HEK293 (cell line): ENCODE measurements around the gene PBXIP1.

Experiments used
- BCL11A ChIP-seq: fragments of 450-650 bp; formaldehyde crosslinking; IDR thresholded peaks from 2 replicates; pipeline ENCODE4 v1.5.1; 2016; ENCODE audit warnings: low read depth, missing biosample characterization, missing genetic modification characterization
- GLI2 ChIP-seq: fragments of 450-650 bp; formaldehyde crosslinking; IDR thresholded peaks from 2 replicates; pipeline ENCODE4; 2017; ENCODE audit warnings: missing biosample characterization, missing genetic modification characterization, low read depth, borderline replicate concordance
- GLI4 ChIP-seq: fragments of 450-650 bp; formaldehyde crosslinking; IDR thresholded peaks from 2 replicates; pipeline ENCODE4 v1.5.1; 2016; ENCODE audit warnings: missing biosample characterization, missing genetic modification characterization
- KLF1 ChIP-seq: fragments of 450-650 bp; formaldehyde crosslinking; IDR thresholded peaks from 2 replicates; pipeline ENCODE4 v1.5.1; 2016; ENCODE audit warnings: missing biosample characterization, missing genetic modification characterization
- REPIN1 ChIP-seq: fragments of 450-650 bp; formaldehyde crosslinking; IDR thresholded peaks from 2 replicates; pipeline ENCODE4 v1.5.1; 2017; ENCODE audit warnings: missing biosample characterization, missing genetic modification characterization, low read depth
- SP3 ChIP-seq: fragments of 450-650 bp; formaldehyde crosslinking; IDR thresholded peaks from 2 replicates; pipeline ENCODE4 v1.5.1; 2016; ENCODE audit warnings: missing biosample characterization, missing genetic modification characterization
- SP7 ChIP-seq: fragments of 450-650 bp; formaldehyde crosslinking; IDR thresholded peaks from 2 replicates; pipeline ENCODE4 v1.5.1; 2016; ENCODE audit warnings: missing biosample characterization, missing genetic modification characterization
- YY1 ChIP-seq: fragments of 450-650 bp; formaldehyde crosslinking; IDR thresholded peaks from 2 replicates; pipeline ENCODE4 v1.5.1; 2018; ENCODE audit warnings: missing biosample characterization, missing genetic modification characterization
- ZBTB17 ChIP-seq: fragments of 450-650 bp; formaldehyde crosslinking; IDR thresholded peaks from 2 replicates; pipeline ENCODE4 v1.5.1; 2016; ENCODE audit warnings: missing biosample characterization, missing genetic modification characterization
- ZNF133 ChIP-seq: fragments of 450-650 bp; formaldehyde crosslinking; IDR thresholded peaks from 2 replicates; pipeline ENCODE4 v1.5.1; 2016; ENCODE audit warnings: missing biosample characterization, missing genetic modification characterization
- ZNF155 ChIP-seq: fragments of 450-650 bp; formaldehyde crosslinking; IDR thresholded peaks from 2 replicates; pipeline ENCODE4 v1.5.1; 2016; ENCODE audit warnings: missing biosample characterization, missing genetic modification characterization
- ZNF16 ChIP-seq: fragments of 450-650 bp; formaldehyde crosslinking; IDR thresholded peaks from 2 replicates; pipeline ENCODE4 v1.5.1; 2016; ENCODE audit warnings: low read depth, missing biosample characterization, missing genetic modification characterization
- ZNF239 ChIP-seq: fragments of 450-650 bp; formaldehyde crosslinking; IDR thresholded peaks from 2 replicates; pipeline ENCODE4 v1.5.1; 2016; ENCODE audit warnings: missing biosample characterization, missing genetic modification characterization
- ZNF24 ChIP-seq: fragments of 450-650 bp; formaldehyde crosslinking; IDR thresholded peaks from 2 replicates; pipeline ENCODE4 v1.5.1; 2016; ENCODE audit warnings: missing biosample characterization, missing genetic modification characterization
- ZNF311 ChIP-seq: fragments of 450-650 bp; formaldehyde crosslinking; IDR thresholded peaks from 2 replicates; pipeline ENCODE4 v1.5.1; 2017; ENCODE audit warnings: missing biosample characterization, missing genetic modification characterization, borderline replicate concordance
- ZNF350 ChIP-seq: fragments of 450-650 bp; formaldehyde crosslinking; IDR thresholded peaks from 2 replicates; pipeline ENCODE4 v1.5.0; 2017; ENCODE audit warnings: missing biosample characterization, mild to moderate bottlenecking, missing genetic modification characterization
- ZNF354C ChIP-seq: fragments of 450-650 bp; formaldehyde crosslinking; IDR thresholded peaks from 2 replicates; pipeline ENCODE4 v1.5.1; 2016; ENCODE audit warnings: missing biosample characterization, missing genetic modification characterization, low read depth, borderline replicate concordance
- ZNF433 ChIP-seq: fragments of 450-650 bp; formaldehyde crosslinking; IDR thresholded peaks from 2 replicates; pipeline ENCODE4 v1.5.1; 2016; ENCODE audit warnings: missing biosample characterization, missing genetic modification characterization, low read depth
- ZNF514 ChIP-seq: fragments of 450-650 bp; formaldehyde crosslinking; IDR thresholded peaks from 2 replicates; pipeline ENCODE4 v1.5.1; 2016; ENCODE audit warnings: missing biosample characterization, missing genetic modification characterization
- ZNF521 ChIP-seq: fragments of 450-650 bp; formaldehyde crosslinking; IDR thresholded peaks from 2 replicates; pipeline ENCODE4 v1.5.1; 2017; ENCODE audit warnings: missing biosample characterization, mild to moderate bottlenecking, missing genetic modification characterization
- ZNF530 ChIP-seq: fragments of 450-650 bp; formaldehyde crosslinking; IDR thresholded peaks from 2 replicates; pipeline ENCODE4 v1.5.1; 2016; ENCODE audit warnings: low read depth, missing biosample characterization, missing genetic modification characterization
- ZNF548 ChIP-seq: fragments of 450-650 bp; formaldehyde crosslinking; IDR thresholded peaks from 2 replicates; pipeline ENCODE4 v1.5.1; 2016; ENCODE audit warnings: missing biosample characterization, missing genetic modification characterization
- ZNF701 ChIP-seq: fragments of 450-650 bp; formaldehyde crosslinking; IDR thresholded peaks from 2 replicates; pipeline ENCODE4 v1.5.1; 2016; ENCODE audit warnings: missing biosample characterization, missing genetic modification characterization
- ZNF776 ChIP-seq: fragments of 450-650 bp; formaldehyde crosslinking; IDR thresholded peaks from 2 replicates; pipeline ENCODE4 v1.5.0; 2017; ENCODE audit warnings: missing biosample characterization, missing genetic modification characterization, borderline replicate concordance
- ZNF777 ChIP-seq: fragments of 450-650 bp; formaldehyde crosslinking; IDR thresholded peaks from 2 replicates; pipeline ENCODE4 v1.5.1; 2017; ENCODE audit warnings: missing biosample characterization, missing genetic modification characterization, borderline replicate concordance
- ZNF785 ChIP-seq: fragments of 450-650 bp; formaldehyde crosslinking; IDR thresholded peaks from 2 replicates; pipeline ENCODE4 v1.5.1; 2016; ENCODE audit warnings: missing biosample characterization, missing genetic modification characterization
- TF ChIP-seq, protein P1 (sequence below): fragments of 450-650 bp; formaldehyde crosslinking; IDR thresholded peaks from 2 replicates; pipeline ENCODE4 v1.5.1; 2016; ENCODE audit warnings: missing biosample characterization, missing genetic modification characterization, borderline replicate concordance
- TF ChIP-seq, protein P2 (sequence below): fragments of 450-650 bp; formaldehyde crosslinking; IDR thresholded peaks from 2 replicates; pipeline ENCODE4 v1.5.1; 2016; ENCODE audit warnings: missing biosample characterization, missing genetic modification characterization
- TF ChIP-seq, protein P3 (sequence below): fragments of 450-650 bp; formaldehyde crosslinking; IDR thresholded peaks from 2 replicates; pipeline ENCODE4 v1.5.1; 2017; ENCODE audit warnings: missing biosample characterization, missing genetic modification characterization
- TF ChIP-seq, protein P4 (sequence below): fragments of 450-650 bp; formaldehyde crosslinking; IDR thresholded peaks from 2 replicates; pipeline ENCODE4 v1.5.1; 2016; ENCODE audit warnings: missing biosample characterization, missing genetic modification characterization
- TF ChIP-seq, protein P5 (sequence below): fragments of 450-650 bp; formaldehyde crosslinking; IDR thresholded peaks from 2 replicates; pipeline ENCODE4 v1.5.1; 2016; ENCODE audit warnings: missing biosample characterization, missing genetic modification characterization

PBXIP1 gene

DNA sequence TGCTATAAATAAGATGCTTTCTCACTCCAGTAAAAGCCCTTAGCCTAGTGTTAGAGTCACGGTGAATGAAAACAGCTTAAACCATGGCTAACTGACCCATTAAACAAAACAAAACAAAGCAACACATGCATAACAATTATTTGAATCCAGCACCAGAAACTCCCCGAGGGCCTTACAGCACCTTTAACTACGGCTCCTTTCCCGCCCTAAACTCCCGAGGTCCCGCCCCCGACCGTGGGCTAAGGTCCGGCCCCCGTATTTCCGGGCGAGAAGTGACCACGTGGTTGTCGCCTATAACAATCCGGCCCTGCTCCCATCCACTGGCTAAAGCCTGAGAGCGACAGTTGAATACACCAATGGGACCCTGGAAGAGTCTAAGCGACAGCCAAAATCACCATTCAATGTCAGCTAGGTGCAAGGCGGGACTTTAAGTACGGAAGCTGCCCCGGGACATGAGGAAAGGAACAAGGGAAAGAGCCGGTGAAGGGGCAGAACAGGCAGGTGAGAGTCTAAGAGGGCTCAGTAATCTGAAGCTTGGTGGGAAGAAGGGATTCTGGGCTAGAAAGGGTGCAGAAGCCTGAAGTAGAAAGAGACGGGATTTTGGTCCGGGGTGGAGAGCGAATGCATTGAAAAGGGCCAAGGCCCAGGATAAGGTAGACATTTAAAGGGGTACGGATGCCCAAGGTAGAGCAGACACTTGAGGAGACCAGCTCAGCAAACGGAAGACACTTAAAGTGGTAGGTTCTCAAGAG, 27.2 kb upstream of the PBXIP1 start, which contains the start of gene FLAD1 (continued):
- TF ChIP-seq, protein P1, sequence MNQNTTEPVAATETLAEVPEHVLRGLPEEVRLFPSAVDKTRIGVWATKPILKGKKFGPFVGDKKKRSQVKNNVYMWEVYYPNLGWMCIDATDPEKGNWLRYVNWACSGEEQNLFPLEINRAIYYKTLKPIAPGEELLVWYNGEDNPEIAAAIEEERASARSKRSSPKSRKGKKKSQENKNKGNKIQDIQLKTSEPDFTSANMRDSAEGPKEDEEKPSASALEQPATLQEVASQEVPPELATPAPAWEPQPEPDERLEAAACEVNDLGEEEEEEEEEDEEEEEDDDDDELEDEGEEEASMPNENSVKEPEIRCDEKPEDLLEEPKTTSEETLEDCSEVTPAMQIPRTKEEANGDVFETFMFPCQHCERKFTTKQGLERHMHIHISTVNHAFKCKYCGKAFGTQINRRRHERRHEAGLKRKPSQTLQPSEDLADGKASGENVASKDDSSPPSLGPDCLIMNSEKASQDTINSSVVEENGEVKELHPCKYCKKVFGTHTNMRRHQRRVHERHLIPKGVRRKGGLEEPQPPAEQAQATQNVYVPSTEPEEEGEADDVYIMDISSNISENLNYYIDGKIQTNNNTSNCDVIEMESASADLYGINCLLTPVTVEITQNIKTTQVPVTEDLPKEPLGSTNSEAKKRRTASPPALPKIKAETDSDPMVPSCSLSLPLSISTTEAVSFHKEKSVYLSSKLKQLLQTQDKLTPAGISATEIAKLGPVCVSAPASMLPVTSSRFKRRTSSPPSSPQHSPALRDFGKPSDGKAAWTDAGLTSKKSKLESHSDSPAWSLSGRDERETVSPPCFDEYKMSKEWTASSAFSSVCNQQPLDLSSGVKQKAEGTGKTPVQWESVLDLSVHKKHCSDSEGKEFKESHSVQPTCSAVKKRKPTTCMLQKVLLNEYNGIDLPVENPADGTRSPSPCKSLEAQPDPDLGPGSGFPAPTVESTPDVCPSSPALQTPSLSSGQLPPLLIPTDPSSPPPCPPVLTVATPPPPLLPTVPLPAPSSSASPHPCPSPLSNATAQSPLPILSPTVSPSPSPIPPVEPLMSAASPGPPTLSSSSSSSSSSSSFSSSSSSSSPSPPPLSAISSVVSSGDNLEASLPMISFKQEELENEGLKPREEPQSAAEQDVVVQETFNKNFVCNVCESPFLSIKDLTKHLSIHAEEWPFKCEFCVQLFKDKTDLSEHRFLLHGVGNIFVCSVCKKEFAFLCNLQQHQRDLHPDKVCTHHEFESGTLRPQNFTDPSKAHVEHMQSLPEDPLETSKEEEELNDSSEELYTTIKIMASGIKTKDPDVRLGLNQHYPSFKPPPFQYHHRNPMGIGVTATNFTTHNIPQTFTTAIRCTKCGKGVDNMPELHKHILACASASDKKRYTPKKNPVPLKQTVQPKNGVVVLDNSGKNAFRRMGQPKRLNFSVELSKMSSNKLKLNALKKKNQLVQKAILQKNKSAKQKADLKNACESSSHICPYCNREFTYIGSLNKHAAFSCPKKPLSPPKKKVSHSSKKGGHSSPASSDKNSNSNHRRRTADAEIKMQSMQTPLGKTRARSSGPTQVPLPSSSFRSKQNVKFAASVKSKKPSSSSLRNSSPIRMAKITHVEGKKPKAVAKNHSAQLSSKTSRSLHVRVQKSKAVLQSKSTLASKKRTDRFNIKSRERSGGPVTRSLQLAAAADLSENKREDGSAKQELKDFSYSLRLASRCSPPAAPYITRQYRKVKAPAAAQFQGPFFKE (tag by site-specific recombination), result no peak
- TF ChIP-seq ZNF530 (peak; percentile 96), ZNF311 (tag by site-specific recombination) (no peak), ZNF239 (tag by site-specific recombination) (no peak), ZNF350 (tag by site-specific recombination) (no peak), KLF1 (tag by site-specific recombination) (peak; percentile 36; the same call in 1 of the 2 replicates), ZBTB17 (tag by site-specific recombination) (peak; percentile 60), ZNF24 (0 out of 2 replicates have a peak, but pooled peaks have one; percentile 23), SP7 (tag by site-specific recombination) (peak; percentile 66), GLI4 (no peak), ZNF701 (tag by site-specific recombination) (no peak), ZNF521 (tag by site-specific recombination) (no peak), ZNF16 (tag by site-specific recombination) (no peak), ZNF777 (tag by site-specific recombination) (no peak), ZNF785 (tag by site-specific recombination) (no peak), GLI2 (tag by site-specific recombination) (no peak), SP3 (tag by site-specific recombination) (peak; percentile 97), REPIN1 (tag by site-specific recombination) (no peak), ZNF776 (tag by site-specific recombination) (no peak), ZNF155 (tag by site-specific recombination) (no peak), ZNF514 (tag by site-specific recombination) (no peak), ZNF548 (tag by site-specific recombination) (no peak), BCL11A (tag by site-specific recombination) (no peak), ZNF133 (tag by site-specific recombination) (no peak), YY1 (tag by site-specific recombination) (no peak), ZNF433 (tag by site-specific recombination) (no peak), ZNF354C (tag by site-specific recombination) (no peak)
- TF ChIP-seq, protein P2, sequence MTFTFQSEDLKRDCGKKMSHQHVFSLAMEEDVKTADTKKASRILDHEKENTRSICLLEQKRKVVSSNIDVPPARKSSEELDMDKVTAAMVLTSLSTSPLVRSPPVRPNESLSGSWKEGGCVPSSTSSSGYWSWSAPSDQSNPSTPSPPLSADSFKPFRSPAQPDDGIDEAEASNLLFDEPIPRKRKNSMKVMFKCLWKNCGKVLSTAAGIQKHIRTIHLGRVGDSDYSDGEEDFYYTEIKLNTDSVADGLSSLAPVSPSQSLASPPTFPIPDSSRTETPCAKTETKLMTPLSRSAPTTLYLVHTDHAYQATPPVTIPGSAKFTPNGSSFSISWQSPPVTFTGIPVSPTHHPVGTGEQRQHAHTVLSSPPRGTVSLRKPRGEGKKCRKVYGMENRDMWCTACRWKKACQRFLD (tag by site-specific recombination), result no peak
- TF ChIP-seq, protein P3, sequence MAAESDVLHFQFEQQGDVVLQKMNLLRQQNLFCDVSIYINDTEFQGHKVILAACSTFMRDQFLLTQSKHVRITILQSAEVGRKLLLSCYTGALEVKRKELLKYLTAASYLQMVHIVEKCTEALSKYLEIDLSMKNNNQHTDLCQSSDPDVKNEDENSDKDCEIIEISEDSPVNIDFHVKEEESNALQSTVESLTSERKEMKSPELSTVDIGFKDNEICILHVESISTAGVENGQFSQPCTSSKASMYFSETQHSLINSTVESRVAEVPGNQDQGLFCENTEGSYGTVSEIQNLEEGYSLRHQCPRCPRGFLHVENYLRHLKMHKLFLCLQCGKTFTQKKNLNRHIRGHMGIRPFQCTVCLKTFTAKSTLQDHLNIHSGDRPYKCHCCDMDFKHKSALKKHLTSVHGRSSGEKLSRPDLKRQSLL (tag by site-specific recombination), result no peak
- TF ChIP-seq, protein P4, sequence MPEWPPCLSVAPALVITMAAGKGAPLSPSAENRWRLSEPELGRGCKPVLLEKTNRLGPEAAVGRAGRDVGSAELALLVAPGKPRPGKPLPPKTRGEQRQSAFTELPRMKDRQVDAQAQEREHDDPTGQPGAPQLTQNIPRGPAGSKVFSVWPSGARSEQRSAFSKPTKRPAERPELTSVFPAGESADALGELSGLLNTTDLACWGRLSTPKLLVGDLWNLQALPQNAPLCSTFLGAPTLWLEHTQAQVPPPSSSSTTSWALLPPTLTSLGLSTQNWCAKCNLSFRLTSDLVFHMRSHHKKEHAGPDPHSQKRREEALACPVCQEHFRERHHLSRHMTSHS (tag by site-specific recombination), result no peak
- TF ChIP-seq, protein P5, sequence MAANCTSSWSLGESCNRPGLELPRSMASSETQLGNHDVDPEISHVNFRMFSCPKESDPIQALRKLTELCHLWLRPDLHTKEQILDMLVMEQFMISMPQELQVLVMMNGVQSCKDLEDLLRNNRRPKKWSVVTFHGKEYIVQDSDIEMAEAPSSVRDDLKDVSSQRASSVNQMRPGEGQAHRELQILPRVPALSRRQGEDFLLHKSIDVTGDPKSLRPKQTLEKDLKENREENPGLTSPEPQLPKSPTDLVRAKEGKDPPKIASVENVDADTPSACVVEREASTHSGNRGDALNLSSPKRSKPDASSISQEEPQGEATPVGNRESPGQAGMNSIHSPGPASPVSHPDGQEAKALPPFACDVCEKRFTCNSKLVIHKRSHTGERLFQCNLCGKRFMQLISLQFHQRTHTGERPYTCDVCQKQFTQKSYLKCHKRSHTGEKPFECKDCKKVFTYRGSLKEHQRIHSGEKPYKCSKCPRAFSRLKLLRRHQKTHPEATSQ (tag by site-specific recombination), result no peak
